Colonic mucosa (tissue), 4 donors: ENCODE results near the gene SPCS3. TPM values are rescaled to one million over a fixed set of nuclear protein-coding genes. Genes with fewer than 3 reads are reported as not detected.

Experiments
- DNase-seq: peaks from one replicate; pipeline ENCODE4 v3.0.0-alpha.2; 2020
- H3K27ac ChIP-seq: fragments of 200-600 bp; one replicate; pipeline ENCODE4 v1.8.0; 2021
- H3K27me3 ChIP-seq: fragments of 200-600 bp; one replicate; pipeline ENCODE4 v1.8.0; 2021
- H3K36me3 ChIP-seq: fragments of 200-600 bp; one replicate; pipeline ENCODE4 v1.8.0; 2021
- H3K4me1 ChIP-seq: fragments of 200-600 bp; one replicate; pipeline ENCODE4 v1.8.0; 2021; ENCODE audit warnings: mild to moderate bottlenecking
- H3K4me3 ChIP-seq: fragments of 200-600 bp; one replicate; pipeline ENCODE4 v1.8.0; 2021
- H3K9ac ChIP-seq, 2 donors: one replicate each; pipeline ENCODE4 v1.7.0; 2013; ENCODE audit warnings: control low read depth in 2 of 2, low read depth in 2 of 2, low read length in 2 of 2
- H3K9me3 ChIP-seq: fragments of 200-600 bp; one replicate; pipeline ENCODE4 v1.8.0; 2021
- intact Hi-C: fragments of 100-400 bp; cut with DNase I; formaldehyde crosslinking; loops from one replicate; pipeline ENCODE4 v1.14.1; 2022
- total RNA-seq, 2 donors: library from RNA; stranded (reverse); fragmentation: NEBNext Ultra II Directional in 1 of 2; extraction: Animal tissue kit (Norgen Biotek cat#: 25700) in 1 of 2; gene quantifications; one replicate each; pipeline ENCODE4 v1.2.1, GENCODE V29; 2021
- TF ChIP-seq, protein P1 (sequence below): fragments of 200-600 bp; IDR thresholded peaks from one replicate; pipeline ENCODE4 v1.8.0; 2022; ENCODE audit warnings: antibody characterized with exemption, mild to moderate bottlenecking
- donor health status: healthy.
- donor health status: DM: no; HTN: no; CAD: no.
- donor health status: DM: no; HTN: no; CAD: no.

The SPCS3 gene
- total RNA-seq, 2 donors from 2014 or later, result 116 to 147 TPM

GRCh38 chr4:176380352-176381157, 60.8 kb downstream of the SPCS3 start:
- no peaks in the 10 kb centered on the region for H3K36me3 ChIP-seq
- H3K4me1 ChIP-seq, result no peaks in the 10 kb centered on the region
- H3K9ac ChIP-seq, result no peak overlapping the region
- H3K9me3 ChIP-seq, result no peaks in the 10 kb centered on the region
- H3K4me3 ChIP-seq, result no peak overlapping the region
- H3K27me3 ChIP-seq, result no peaks in the 10 kb centered on the region
- TF ChIP-seq, protein P1, sequence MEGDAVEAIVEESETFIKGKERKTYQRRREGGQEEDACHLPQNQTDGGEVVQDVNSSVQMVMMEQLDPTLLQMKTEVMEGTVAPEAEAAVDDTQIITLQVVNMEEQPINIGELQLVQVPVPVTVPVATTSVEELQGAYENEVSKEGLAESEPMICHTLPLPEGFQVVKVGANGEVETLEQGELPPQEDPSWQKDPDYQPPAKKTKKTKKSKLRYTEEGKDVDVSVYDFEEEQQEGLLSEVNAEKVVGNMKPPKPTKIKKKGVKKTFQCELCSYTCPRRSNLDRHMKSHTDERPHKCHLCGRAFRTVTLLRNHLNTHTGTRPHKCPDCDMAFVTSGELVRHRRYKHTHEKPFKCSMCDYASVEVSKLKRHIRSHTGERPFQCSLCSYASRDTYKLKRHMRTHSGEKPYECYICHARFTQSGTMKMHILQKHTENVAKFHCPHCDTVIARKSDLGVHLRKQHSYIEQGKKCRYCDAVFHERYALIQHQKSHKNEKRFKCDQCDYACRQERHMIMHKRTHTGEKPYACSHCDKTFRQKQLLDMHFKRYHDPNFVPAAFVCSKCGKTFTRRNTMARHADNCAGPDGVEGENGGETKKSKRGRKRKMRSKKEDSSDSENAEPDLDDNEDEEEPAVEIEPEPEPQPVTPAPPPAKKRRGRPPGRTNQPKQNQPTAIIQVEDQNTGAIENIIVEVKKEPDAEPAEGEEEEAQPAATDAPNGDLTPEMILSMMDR, result no peak
- intact Hi-C loops, result no loop called here
- H3K27ac ChIP-seq, result no peak overlapping the region
- DNase-seq, result no peak

Other genes starting within 250 kb of the SPCS3 start
- gene SPATA4, start 124.4 kb upstream of the SPCS3 start, total RNA-seq, result not detected
- 1 to 10 TPM in 1 of 2 donors, not detected in 1; 1.7 TPM for gene ASB5, start 50.7 kb upstream of the SPCS3 start, total RNA-seq